Caco-2 (cell line): ENCODE measurements around the gene MOB3B. TPM values are rescaled to one million over a fixed set of nuclear protein-coding genes. Genes with fewer than 3 reads are reported as not detected.

Source experiments
- BruUV-seq: library from RNA; stranded (reverse); fragments of 400-500 nt; replicated peaks from 2 replicates; lab custom pipeline; 2021; lab: Mats Ljungman, UMichigan
- CTCF ChIA-PET: fragments of 300-600 bp; sonication (Branson Sonifier 250); formaldehyde crosslinking; loops from one replicate; lab custom pipeline; 2022; ENCODE audit warnings: antibody characterized with exemption; lab: Charles Lee
- POLR2A ChIA-PET: fragments of 300-600 bp; sonication (Branson Sonifier 250); formaldehyde crosslinking; loops from one replicate; lab custom pipeline; 2022; ENCODE audit warnings: antibody characterized with exemption; lab: Charles Lee
- DNase-seq, 2 experiments: peaks; one replicate each; pipeline versions ENCODE4 v3.0.0 to v3.0.0-alpha.2; 2020 to 2022
- H3K27me3 ChIP-seq: replicated peaks from 2 replicates; pipeline ENCODE4 v1.6.0; 2011; ENCODE audit warnings: low read length; ENCODE audit not compliant: control insufficient read depth, insufficient read depth
- H3K36me3 ChIP-seq: 2 replicates; pipeline ENCODE4 v1.5.1; 2011; ENCODE audit warnings: low read length; ENCODE audit not compliant: control insufficient read depth, insufficient read depth
- H3K4me1 ChIP-seq: fragments of 250-450 bp; sonication (Bioruptor Pico); 2 replicates; pipeline ENCODE4 v1.5.1; 2020; ENCODE audit warnings: mild to moderate bottlenecking
- H3K4me3 ChIP-seq: 2 replicates; pipeline ENCODE4 v1.5.1; 2011; ENCODE audit warnings: low read depth, mild to moderate bottlenecking, control low read depth, low read length
- H3K9me3 ChIP-seq: fragments of 250-450 bp; sonication (Bioruptor Pico); 2 replicates; pipeline ENCODE4 v1.5.1; 2020; ENCODE audit warnings: mild to moderate bottlenecking, moderate library complexity
- H3K27ac Mint-ChIP-seq: one replicate; pipeline ENCODE4 v1.8.0; 2022; ENCODE audit warnings: mixed read lengths; ENCODE audit not compliant: unreplicated experiment
- H3K27me3 Mint-ChIP-seq: one replicate; pipeline ENCODE4 v1.8.0; 2022; ENCODE audit warnings: mixed read lengths; ENCODE audit not compliant: insufficient read depth, unreplicated experiment
- H3K36me3 Mint-ChIP-seq: one replicate; pipeline ENCODE4 v1.8.0; 2022; ENCODE audit warnings: mild to moderate bottlenecking, mixed read lengths; ENCODE audit not compliant: insufficient read depth, unreplicated experiment
- H3K4me1 Mint-ChIP-seq: one replicate; pipeline ENCODE4 v1.8.0; 2022; ENCODE audit warnings: low read depth, mixed read lengths; ENCODE audit not compliant: unreplicated experiment
- H3K4me3 Mint-ChIP-seq: one replicate; pipeline ENCODE4 v1.8.0; 2022; ENCODE audit warnings: mild to moderate bottlenecking, moderate library complexity, mixed read lengths; ENCODE audit not compliant: unreplicated experiment
- H3K9me3 Mint-ChIP-seq: one replicate; pipeline ENCODE4 v1.8.0; 2022; ENCODE audit warnings: mixed read lengths; ENCODE audit not compliant: unreplicated experiment
- CTCF ChIP-seq, 2 experiments: fragments of 200-600 bp in 1 of 2; IDR thresholded peaks; 1 replicate in 1 of 2; 2 replicates in 1 of 2; pipeline versions ENCODE4 v1.5.1 to v1.8.0; 2011 to 2022; ENCODE audit warnings: antibody characterized with exemption in 1 of 2, control low read depth in 1 of 2, inconsistent platforms in 1 of 2, low read depth in 1 of 2, low read length in 1 of 2, mild to moderate bottlenecking in 1 of 2, moderate library complexity in 1 of 2; ENCODE audit not compliant: insufficient read depth in 1 of 2, severe bottlenecking in 1 of 2, unreplicated experiment in 1 of 2
- intact Hi-C: fragments of 100-400 bp; cut with micrococcal nuclease; formaldehyde crosslinking; loops from one replicate; pipeline ENCODE4 v1.10.0; 2022; ENCODE audit not compliant: unreplicated experiment
- total RNA-seq: library from RNA; stranded (reverse); gene quantifications from 2 replicates; pipeline ENCODE4 v1.2.3, GENCODE V29; 2022

The MOB3B gene
- total RNA-seq, 1 experiment from 2014 or later, result 5.3 TPM

- Histone ChIP-seq H3K27me3 (no peaks in the 10 kb centered on the region), H3K4me3 (no peak overlapping the region), H3K4me1 (peaks cover 8% of the 10 kb centered on the region), H3K36me3 (no peaks in the 10 kb centered on the region), H3K9me3 (no peaks in the 10 kb centered on the region)
- no peak for TF ChIP-seq CTCF (IDR thresholded peaks at IDR 0.05; ENCODE audit: insufficient read depth in 1 of 2, low read depth in 1 of 2, low read length in 1 of 2, severe bottlenecking in 1 of 2, unreplicated experiment in 1 of 2)
- Mint-ChIP-seq H3K9me3 (no peaks in the 10 kb centered on the region), H3K36me3 (peaks cover 5% of the 10 kb centered on the region), H3K4me3 (no peak overlapping the region), H3K27me3 (peaks cover 5% of the 10 kb centered on the region), H3K4me1 (peaks cover 6% of the 10 kb centered on the region), H3K27ac (no peak overlapping the region)
- POLR2A ChIA-PET, result no interaction called here
- no peak for DNase-seq
- no TSS peak for BruUV-seq
- CTCF ChIA-PET, result no interaction called here
- intact Hi-C loops, result loop anchor here (5.0 kb wide), 1 partner anchor 41 kb away; no protein-coding TSS in a partner anchor
Measured at GRCh38 chr9:27331393-27331792, 198.2 kb downstream of the MOB3B start.

GRCh38 chr9:27329291-27329690, 200.3 kb downstream of the MOB3B start:
- H3K36me3 ChIP-seq, result no peaks in the 10 kb centered on the region
- no peaks in the 10 kb centered on the region for H3K27me3 ChIP-seq
- no peak for TF ChIP-seq CTCF (IDR thresholded peaks at IDR 0.05; ENCODE audit: insufficient read depth in 1 of 2, low read depth in 1 of 2, low read length in 1 of 2, severe bottlenecking in 1 of 2, unreplicated experiment in 1 of 2)
- BruUV-seq, result no TSS peak
- Mint-ChIP-seq H3K27ac (no peak overlapping the region), H3K4me1 (peaks cover 6% of the 10 kb centered on the region), H3K36me3 (peaks cover 5% of the 10 kb centered on the region), H3K27me3 (peaks cover 5% of the 10 kb centered on the region), H3K9me3 (no peaks in the 10 kb centered on the region), H3K4me3 (no peak overlapping the region)
- H3K4me3 ChIP-seq, result no peak overlapping the region
- H3K4me1 ChIP-seq, result peaks cover 8% of the 10 kb centered on the region
- intact Hi-C loops, result no loop called here
- ChIA-PET CTCF (no interaction called here), POLR2A (no interaction called here)
- DNase-seq, result no peak
- H3K9me3 ChIP-seq, result no peaks in the 10 kb centered on the region

- H3K9me3 ChIP-seq, result no peaks in the 10 kb centered on the region
- H3K4me3 ChIP-seq, result no peak overlapping the region
- H3K27ac Mint-ChIP-seq, result no peak overlapping the region
- H3K36me3 Mint-ChIP-seq, result peaks cover 5% of the 10 kb centered on the region
- ChIA-PET CTCF (no interaction called here), POLR2A (no interaction called here)
- peaks cover 5% of the 10 kb centered on the region for H3K27me3 Mint-ChIP-seq
- TF ChIP-seq CTCF (IDR thresholded peaks at IDR 0.05; ENCODE audit: insufficient read depth in 1 of 2, low read depth in 1 of 2, low read length in 1 of 2, severe bottlenecking in 1 of 2, unreplicated experiment in 1 of 2), result no peak
- peaks cover 2% of the 10 kb centered on the region for H3K4me1 ChIP-seq
- no peak overlapping the region for H3K4me3 Mint-ChIP-seq
- peaks cover 6% of the 10 kb centered on the region for H3K4me1 Mint-ChIP-seq
- H3K27me3 ChIP-seq, result no peaks in the 10 kb centered on the region
- intact Hi-C loops, result no loop called here
- no peak for DNase-seq
- BruUV-seq, result no TSS peak
- H3K36me3 ChIP-seq, result no peaks in the 10 kb centered on the region
- peaks cover 2% of the 10 kb centered on the region for H3K9me3 Mint-ChIP-seq
Measured at GRCh38 chr9:27328483-27328882, 201.1 kb downstream of the MOB3B start.
